Right atrium auricular region (tissue), 2 donors: ENCODE measurements around the gene FBXO48. TPM values are rescaled to one million over a fixed set of nuclear protein-coding genes. Genes with fewer than 3 reads are reported as not detected.

Experiments used
- DNase-seq: peaks from one replicate; pipeline ENCODE4 v3.0.0-alpha.2; 2019; ENCODE audit warnings: low spot score
- H3K27ac ChIP-seq, 2 donors: fragments of 200-600 bp; sonication (generic); 1 replicate in 1 of 2; 2 replicates in 1 of 2; pipeline ENCODE4 v1.5.1; 2016 to 2019
- H3K27me3 ChIP-seq, 2 donors: fragments of 200-600 bp; sonication (generic); one replicate each; pipeline versions ENCODE4 v1.5.1 to v1.6.0; 2017 to 2019
- H3K36me3 ChIP-seq: fragments of 200-600 bp; sonication (generic); one replicate; pipeline ENCODE4 v1.5.1; 2016
- H3K4me1 ChIP-seq, 2 donors: fragments of 200-600 bp; sonication (generic); one replicate each; pipeline versions ENCODE4 v1.5.1 to v1.6.0; 2017 to 2019
- H3K4me3 ChIP-seq, 2 donors: fragments of 200-600 bp; sonication (generic); 1 replicate in 1 of 2; 2 replicates in 1 of 2; pipeline ENCODE4 v1.5.1; 2017 to 2019; ENCODE audit warnings: mild to moderate bottlenecking in 1 of 2, moderate library complexity in 1 of 2
- H3K9me3 ChIP-seq, 2 donors: fragments of 200-600 bp; sonication (generic); one replicate each; pipeline ENCODE4 v1.5.1; 2019
- total RNA-seq, 2 donors: library from RNA; depleted of rRNA; stranded (reverse); fragments of >200 nt; gene quantifications; one replicate each; pipeline ENCODE4 v1.1.0, GENCODE V29; 2016
- TF ChIP-seq, protein P1 (sequence below), 2 donors: fragments of 200-600 bp; sonication (generic); IDR thresholded peaks; one replicate each; pipeline ENCODE4 v1.5.1; 2019; ENCODE audit warnings: antibody characterized with exemption in 2 of 2

The FBXO48 gene, protein sequence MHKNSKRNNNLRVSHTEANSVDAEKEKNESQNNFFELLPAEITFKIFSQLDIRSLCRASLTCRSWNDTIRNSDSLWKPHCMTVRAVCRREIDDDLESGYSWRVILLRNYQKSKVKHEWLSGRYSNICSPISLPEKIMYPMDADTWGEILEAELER
- under 1 TPM; 0.33 to 0.67 TPM for total RNA-seq

DNA sequence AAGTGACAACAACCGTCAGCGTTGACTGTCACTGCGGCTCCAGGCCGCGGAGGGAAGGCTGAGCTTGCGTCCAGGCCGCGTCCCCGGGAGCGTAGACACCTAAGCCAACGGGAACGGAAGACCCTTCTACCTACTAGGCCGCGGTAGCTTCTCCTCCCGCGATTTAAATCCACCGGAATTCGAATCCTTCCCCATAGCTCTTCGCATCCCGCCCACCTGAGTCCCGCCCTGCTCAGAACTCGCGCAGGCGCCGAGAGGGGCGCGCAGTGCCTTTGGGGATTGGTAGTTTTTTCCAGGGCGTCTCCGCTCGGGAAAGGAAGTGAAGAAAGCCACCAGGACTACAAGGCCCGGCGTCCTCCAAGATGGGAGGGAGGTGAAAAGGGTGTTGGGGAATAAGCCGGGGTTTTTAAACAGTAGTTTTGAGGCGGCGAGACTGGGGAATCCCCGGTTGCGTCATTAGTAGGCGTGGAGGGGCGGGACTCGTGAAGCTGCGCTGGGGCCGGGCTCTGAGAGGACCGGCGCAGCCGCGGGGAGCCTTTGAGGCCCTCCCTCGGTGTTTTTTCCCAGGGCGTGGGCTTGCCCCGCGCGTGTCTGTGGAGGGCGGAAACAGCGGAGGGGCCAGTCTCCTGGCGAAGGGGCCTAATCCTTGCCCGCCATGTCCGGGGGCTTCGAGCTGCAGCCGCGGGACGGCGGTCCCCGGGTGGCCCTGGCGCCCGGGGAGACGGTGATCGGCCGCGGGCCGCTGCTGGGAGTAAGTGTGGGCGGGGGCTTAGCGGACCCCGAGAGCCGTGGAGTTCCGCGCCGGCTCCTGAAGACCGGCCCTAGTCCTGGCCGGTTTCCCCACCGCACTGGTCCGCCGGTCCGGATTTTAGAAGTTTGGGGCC lies at the start of gene FBXO48, which contains the start of gene APLF:
FBXO48 (minus strand) TSS at position 218 of the 884 bp plus-strand sequence. CDS start 2,149 bp downstream, outside the sequence.
APLF (plus strand) TSS at position 509 of the 884 bp plus-strand sequence; CDS start at position 656, 147 bp downstream.
- Histone ChIP-seq H3K27ac (peak within 1 kb of the TSS; percentile 84 to 93), H3K9me3 (no peaks in the 10 kb centered on the region), H3K27me3 (no peaks in the 10 kb centered on the region), H3K36me3 (no peaks in the 10 kb centered on the region), H3K4me1 (peaks cover 0 to 17% of the 10 kb centered on the region in 2 donors), H3K4me3 (peak within 1 kb of the TSS; percentile 87 to 92)
- TF ChIP-seq, protein P1, sequence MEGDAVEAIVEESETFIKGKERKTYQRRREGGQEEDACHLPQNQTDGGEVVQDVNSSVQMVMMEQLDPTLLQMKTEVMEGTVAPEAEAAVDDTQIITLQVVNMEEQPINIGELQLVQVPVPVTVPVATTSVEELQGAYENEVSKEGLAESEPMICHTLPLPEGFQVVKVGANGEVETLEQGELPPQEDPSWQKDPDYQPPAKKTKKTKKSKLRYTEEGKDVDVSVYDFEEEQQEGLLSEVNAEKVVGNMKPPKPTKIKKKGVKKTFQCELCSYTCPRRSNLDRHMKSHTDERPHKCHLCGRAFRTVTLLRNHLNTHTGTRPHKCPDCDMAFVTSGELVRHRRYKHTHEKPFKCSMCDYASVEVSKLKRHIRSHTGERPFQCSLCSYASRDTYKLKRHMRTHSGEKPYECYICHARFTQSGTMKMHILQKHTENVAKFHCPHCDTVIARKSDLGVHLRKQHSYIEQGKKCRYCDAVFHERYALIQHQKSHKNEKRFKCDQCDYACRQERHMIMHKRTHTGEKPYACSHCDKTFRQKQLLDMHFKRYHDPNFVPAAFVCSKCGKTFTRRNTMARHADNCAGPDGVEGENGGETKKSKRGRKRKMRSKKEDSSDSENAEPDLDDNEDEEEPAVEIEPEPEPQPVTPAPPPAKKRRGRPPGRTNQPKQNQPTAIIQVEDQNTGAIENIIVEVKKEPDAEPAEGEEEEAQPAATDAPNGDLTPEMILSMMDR (IDR thresholded peaks at IDR 0.05), result no peak
- peak; percentile 98 for DNase-seq

DNA sequence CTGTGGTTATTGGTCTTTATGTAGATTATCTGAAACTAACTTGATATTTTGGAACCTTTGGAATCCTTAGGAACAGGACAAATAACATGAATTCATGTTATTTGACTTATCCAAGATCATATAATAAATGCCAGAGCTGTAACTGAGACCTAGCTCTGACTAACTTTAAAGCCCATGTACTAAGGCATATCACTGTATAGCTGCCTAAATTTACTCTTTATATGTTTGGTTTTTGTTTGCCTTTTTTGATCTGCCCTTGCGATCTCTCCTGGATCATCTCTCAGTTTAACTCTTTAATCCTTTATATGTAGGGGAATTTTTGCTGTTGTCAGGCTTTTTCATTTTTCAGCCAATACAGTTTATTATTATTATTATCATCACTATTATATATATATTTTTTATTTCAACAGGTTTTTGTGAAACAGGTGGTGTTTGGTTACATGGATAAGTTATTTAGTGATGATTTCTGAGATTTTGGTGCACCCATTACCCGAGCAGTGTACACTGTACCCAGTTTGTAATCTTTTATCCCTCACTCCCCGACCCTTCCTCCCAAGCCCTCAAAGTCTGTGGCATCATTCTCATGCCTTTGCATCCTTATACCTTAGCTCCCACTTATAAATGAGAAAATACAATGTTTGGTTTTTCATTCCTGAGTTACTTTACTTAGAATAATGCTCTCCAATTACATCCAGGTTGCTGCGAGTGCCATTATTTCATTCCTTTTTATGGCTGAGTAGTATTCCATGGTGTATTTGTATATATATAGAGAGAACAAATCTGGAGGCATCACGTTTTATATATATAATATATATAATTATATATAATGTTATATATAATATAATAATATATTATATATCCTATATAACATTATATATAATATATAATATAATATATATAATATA lies 49.2 kb upstream of the FBXO48 start:
- no peaks in the 10 kb centered on the region for H3K4me1 ChIP-seq

DNA sequence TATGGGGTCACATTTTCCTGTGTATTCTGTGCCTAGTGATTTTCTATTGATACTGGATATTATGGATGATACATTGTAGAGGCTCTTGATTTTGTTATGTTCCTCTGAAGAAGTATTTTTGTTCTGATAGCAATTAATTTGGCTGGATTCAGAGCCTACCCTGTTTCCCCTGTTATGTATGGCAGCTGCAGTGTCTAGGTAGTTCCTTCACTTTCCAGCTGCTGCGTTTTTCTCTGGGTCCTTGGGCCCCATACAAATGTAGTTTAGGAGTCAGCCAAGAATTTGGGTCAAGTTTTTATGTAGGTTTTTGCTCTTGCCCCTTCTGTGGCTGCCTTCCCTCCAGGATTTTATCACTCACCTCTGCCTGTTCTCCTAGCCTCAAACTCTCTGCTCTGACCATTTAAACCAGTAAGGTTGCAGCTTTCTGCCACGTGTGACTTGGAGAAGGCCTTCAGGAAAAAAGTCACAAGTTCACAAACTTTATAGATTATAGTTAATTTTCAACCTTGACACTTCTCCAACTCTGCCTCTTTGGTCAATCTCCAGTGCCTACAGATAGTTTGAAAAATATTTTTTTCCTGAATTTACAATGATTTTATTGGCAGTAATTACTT lies 47.3 kb upstream of the FBXO48 start:
- no peak overlapping the region for H3K4me3 ChIP-seq
- H3K27me3 ChIP-seq, result no peaks in the 10 kb centered on the region
- no peak overlapping the region for H3K27ac ChIP-seq
- H3K9me3 ChIP-seq, result no peaks in the 10 kb centered on the region
- DNase-seq, result no peak
- H3K4me1 ChIP-seq, result no peaks in the 10 kb centered on the region
- TF ChIP-seq, protein P1 (IDR thresholded peaks at IDR 0.05), result no peak
- H3K36me3 ChIP-seq, result no peaks in the 10 kb centered on the region

More for the DNA sequence above, 49.2 kb upstream of the FBXO48 start:
- H3K9me3 ChIP-seq, result no peaks in the 10 kb centered on the region
- H3K36me3 ChIP-seq, result no peaks in the 10 kb centered on the region
- H3K27me3 ChIP-seq, result no peaks in the 10 kb centered on the region
- TF ChIP-seq, protein P1 (IDR thresholded peaks at IDR 0.05), result no peak
- DNase-seq, result no peak
- no peak overlapping the region for H3K27ac ChIP-seq
- no peak overlapping the region for H3K4me3 ChIP-seq

DNA sequence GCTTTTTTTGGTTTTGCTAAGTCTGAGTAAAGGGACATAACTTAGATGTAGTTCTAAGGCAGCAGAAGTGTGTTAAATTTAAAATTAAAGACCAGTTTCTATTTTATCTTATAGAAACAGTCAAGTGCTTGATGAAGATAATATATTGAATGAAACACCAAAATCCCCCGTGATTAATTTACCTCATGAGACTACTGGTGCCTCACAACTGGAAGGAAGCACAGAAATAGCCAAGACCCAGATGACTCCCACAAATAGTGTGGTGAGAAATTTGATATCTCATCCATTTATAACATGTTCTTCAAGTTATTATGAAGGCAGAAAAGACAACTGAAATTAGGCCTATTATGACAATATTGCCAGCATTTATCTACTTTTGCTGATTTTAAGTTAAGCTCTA lies 45.9 kb upstream of the FBXO48 start:
- H3K9me3 ChIP-seq, result no peaks in the 10 kb centered on the region
- no peaks in the 10 kb centered on the region for H3K36me3 ChIP-seq
- H3K27me3 ChIP-seq, result no peaks in the 10 kb centered on the region
- H3K4me1 ChIP-seq, result no peaks in the 10 kb centered on the region
- TF ChIP-seq, protein P1 (IDR thresholded peaks at IDR 0.05), result no peak
- no peak for DNase-seq
- no peak overlapping the region for H3K27ac ChIP-seq
- H3K4me3 ChIP-seq, result no peak overlapping the region

DNA sequence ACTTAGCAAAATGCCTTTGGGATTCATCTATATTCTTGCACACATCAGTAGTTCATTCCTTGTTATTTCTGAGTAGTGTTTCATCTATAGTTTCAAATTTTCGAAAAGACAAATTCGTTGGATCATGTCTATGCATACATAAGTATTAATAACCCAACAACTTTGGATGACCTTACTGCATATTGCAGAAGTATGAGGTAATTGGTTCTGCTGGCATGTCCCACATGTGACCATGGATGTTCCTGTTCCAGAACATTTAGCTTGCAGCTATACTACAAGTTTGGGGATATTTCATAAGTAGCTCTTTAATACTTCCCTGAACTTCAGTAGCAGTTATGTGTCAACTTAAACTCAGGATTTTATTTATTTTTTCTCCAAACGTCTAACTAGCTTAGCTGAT lies 45.2 kb upstream of the FBXO48 start:
- Histone ChIP-seq H3K27me3 (no peaks in the 10 kb centered on the region), H3K36me3 (no peaks in the 10 kb centered on the region), H3K4me1 (no peaks in the 10 kb centered on the region), H3K27ac (no peak overlapping the region), H3K4me3 (no peak overlapping the region), H3K9me3 (no peaks in the 10 kb centered on the region)
- DNase-seq, result no peak
- TF ChIP-seq, protein P1 (IDR thresholded peaks at IDR 0.05), result no peak
